Measurements from ENCODE around the gene TNKS1BP1. TPM values are rescaled to one million over a fixed set of nuclear protein-coding genes. Genes with fewer than 3 reads are reported as not detected.

Gene TNKS1BP1
- total RNA-seq, 4 donors from 2014 or later: 98.5 to 165 (median 125) TPM

DNA sequence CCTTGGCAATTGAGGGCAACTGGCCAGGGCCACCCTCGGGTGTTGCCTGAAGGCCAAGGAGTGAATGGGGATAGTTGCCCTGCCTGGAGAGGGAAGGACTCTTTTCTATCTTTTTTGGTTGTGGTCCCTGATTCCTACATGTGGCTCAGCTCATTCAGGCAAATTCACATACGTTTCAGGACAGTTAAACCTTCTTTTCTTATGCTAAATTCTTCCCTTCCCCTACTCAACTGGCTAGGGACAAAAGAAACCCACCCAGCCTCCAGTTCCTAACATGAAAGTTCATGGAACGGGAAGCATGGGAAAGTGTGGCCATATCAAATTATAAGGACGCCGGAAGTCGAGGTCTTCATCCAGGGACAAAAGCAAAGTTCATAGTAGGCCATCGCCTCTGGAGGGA, 61.4 kb downstream of the TNKS1BP1 start:
- no peak for TF ChIP-seq POLR2A (IDR thresholded peaks at IDR 0.05)
- TF ChIP-seq, protein P1, sequence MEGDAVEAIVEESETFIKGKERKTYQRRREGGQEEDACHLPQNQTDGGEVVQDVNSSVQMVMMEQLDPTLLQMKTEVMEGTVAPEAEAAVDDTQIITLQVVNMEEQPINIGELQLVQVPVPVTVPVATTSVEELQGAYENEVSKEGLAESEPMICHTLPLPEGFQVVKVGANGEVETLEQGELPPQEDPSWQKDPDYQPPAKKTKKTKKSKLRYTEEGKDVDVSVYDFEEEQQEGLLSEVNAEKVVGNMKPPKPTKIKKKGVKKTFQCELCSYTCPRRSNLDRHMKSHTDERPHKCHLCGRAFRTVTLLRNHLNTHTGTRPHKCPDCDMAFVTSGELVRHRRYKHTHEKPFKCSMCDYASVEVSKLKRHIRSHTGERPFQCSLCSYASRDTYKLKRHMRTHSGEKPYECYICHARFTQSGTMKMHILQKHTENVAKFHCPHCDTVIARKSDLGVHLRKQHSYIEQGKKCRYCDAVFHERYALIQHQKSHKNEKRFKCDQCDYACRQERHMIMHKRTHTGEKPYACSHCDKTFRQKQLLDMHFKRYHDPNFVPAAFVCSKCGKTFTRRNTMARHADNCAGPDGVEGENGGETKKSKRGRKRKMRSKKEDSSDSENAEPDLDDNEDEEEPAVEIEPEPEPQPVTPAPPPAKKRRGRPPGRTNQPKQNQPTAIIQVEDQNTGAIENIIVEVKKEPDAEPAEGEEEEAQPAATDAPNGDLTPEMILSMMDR (IDR thresholded peaks at IDR 0.05 in 4 of 5, conservative IDR thresholded peaks at IDR 0.05 in 1 of 5): no peak
- H3K27me3 ChIP-seq: no peaks in the 10 kb centered on the region
- H3K36me3 ChIP-seq: no peaks in the 10 kb centered on the region
- intact Hi-C loops (cut with DNase I; ENCODE audit: low total_unique reads) (no loop called here), in situ Hi-C loops (cut with MboI; ENCODE audit: low sequenced_read_pairs in 4 of 4) (loop anchor here in 1 of 4 donors (25.0 kb wide), 1 partner anchor 426 kb away; no protein-coding TSS in a partner anchor)
- no peak overlapping the region for H3K27ac ChIP-seq
- no peaks in the 10 kb centered on the region for H3K9me3 ChIP-seq
- H3K4me3 ChIP-seq: no peak overlapping the region
- ATAC-seq (no peak), DNase-seq (no peak)
- no peaks in the 10 kb centered on the region for H3K4me1 ChIP-seq

DNA sequence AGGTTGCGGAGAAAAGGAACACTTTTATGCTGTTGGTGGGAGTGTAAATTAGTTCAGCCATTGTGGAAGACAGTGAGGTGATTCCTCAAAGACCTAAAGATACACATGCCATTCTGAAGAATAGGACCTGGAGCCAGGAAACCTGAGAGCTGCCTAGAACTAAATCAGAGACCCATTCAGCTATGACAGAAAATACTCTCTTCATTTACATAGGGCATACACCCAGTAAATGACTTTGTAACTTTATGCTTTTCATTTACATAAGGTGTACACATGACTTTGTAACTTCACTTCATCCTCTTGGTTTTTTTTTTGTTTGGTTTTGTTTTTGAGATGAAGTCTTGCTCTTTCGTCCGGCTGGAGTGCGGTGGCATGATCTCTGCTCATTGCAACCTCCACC, 62.6 kb downstream of the TNKS1BP1 start:
- Histone ChIP-seq H3K27me3 (no peaks in the 10 kb centered on the region), H3K36me3 (no peaks in the 10 kb centered on the region), H3K4me1 (no peaks in the 10 kb centered on the region), H3K4me3 (no peak overlapping the region), H3K9me3 (no peaks in the 10 kb centered on the region), H3K27ac (no peak overlapping the region)
- TF ChIP-seq, protein P1 (IDR thresholded peaks at IDR 0.05 in 4 of 5, conservative IDR thresholded peaks at IDR 0.05 in 1 of 5): no peak
- TF ChIP-seq POLR2A (IDR thresholded peaks at IDR 0.05): no peak
- intact Hi-C loops (cut with DNase I; ENCODE audit: low total_unique reads): no loop called here
- ATAC-seq (no peak), DNase-seq (no peak)
- in situ Hi-C loops (cut with MboI; ENCODE audit: low sequenced_read_pairs in 4 of 4): loop anchor here in 1 of 4 donors (25.0 kb wide), 1 partner anchor 425 kb away; no protein-coding TSS in a partner anchor

DNA sequence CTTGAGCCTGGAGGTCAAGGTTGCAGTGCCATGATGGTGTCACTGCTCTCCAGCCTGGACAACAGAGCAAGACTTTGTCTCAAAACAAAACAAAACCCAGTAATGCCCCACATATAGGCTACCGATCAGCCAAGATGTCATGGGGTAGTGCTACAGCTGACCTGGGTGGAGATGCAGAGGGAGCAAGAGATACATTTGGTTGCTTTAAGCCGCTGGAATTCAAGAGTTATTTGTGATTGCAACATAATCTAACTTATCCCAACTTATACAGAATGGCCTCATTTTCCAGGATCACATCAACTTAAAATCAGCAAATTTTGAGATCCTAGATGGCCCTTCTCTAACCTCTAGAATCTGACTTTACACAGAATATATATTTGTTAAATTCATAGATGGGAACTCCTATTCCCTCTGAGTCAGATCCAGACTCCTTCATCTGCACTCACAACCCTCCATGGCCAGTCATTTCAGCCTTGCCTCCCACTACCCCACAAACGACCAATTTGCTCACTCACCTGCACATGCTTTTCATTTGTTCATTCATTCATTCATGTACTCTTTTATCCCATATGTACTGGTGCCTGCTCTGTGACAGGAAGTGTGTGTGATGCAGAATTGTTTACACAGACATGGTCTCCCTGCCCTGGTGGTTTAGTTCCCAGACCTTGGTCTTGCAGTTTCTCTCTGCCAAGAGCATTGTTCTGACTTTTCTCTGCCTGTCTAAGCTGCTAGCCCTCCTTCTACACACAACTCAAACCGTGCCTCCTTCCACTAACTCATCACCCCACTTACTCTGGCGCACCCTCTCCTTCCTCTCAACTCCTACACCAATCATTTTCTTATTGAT, 63.6 kb downstream of the TNKS1BP1 start:
- intact Hi-C loops (cut with DNase I; ENCODE audit: low total_unique reads): no loop called here
- no peak for ATAC-seq
- Histone ChIP-seq H3K9me3 (no peaks in the 10 kb centered on the region), H3K4me3 (no peak overlapping the region), H3K36me3 (no peaks in the 10 kb centered on the region), H3K27ac (no peak overlapping the region), H3K27me3 (no peaks in the 10 kb centered on the region), H3K4me1 (no peaks in the 10 kb centered on the region)
- TF ChIP-seq, protein P1 (IDR thresholded peaks at IDR 0.05 in 4 of 5, conservative IDR thresholded peaks at IDR 0.05 in 1 of 5): no peak
- TF ChIP-seq POLR2A (IDR thresholded peaks at IDR 0.05): no peak
- in situ Hi-C loops (cut with MboI; ENCODE audit: low sequenced_read_pairs in 4 of 4): loop anchor here in 1 of 4 donors (25.0 kb wide), 1 partner anchor 424 kb away; no protein-coding TSS in a partner anchor
- DNase-seq: no peak

DNA sequence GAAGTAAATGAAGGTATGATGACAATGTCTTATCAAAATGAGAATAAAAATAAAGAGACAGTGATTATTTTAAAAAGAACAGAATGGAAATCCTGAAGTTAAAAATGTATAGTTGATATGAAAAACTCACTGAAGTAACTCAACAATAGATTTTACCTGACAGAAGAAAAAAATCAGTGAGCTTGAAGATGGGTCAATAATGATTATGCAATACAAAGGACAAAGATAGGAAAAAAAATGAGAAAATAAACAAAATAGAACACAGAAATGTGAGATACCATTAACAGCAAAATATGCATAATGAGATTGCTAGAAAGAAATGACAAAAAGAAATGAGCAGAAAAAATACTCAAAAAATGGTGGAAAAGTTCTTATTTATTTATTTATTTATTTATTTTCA, 68.6 kb downstream of the TNKS1BP1 start:
- TF ChIP-seq, protein P1 (IDR thresholded peaks at IDR 0.05 in 4 of 5, conservative IDR thresholded peaks at IDR 0.05 in 1 of 5): no peak
- no peak for TF ChIP-seq POLR2A (IDR thresholded peaks at IDR 0.05)
- H3K4me3 ChIP-seq: no peak overlapping the region
- H3K27ac ChIP-seq: no peak overlapping the region
- intact Hi-C loops (cut with DNase I; ENCODE audit: low total_unique reads) (no loop called here), in situ Hi-C loops (cut with MboI; ENCODE audit: low sequenced_read_pairs in 4 of 4) (loop anchor here in 1 of 4 donors (25.0 kb wide), 1 partner anchor 419 kb away; no protein-coding TSS in a partner anchor)
- H3K36me3 ChIP-seq: no peaks in the 10 kb centered on the region
- no peaks in the 10 kb centered on the region for H3K9me3 ChIP-seq
- ATAC-seq (no peak), DNase-seq (no peak)
- H3K4me1 ChIP-seq: peaks cover 0 to 15% of the 10 kb centered on the region in 2 donors
- H3K27me3 ChIP-seq: no peaks in the 10 kb centered on the region

Data from gastrocnemius medialis (tissue), 4 donors.